ENCODE data around the gene RWDD3.

RWDD3 gene

DNA sequence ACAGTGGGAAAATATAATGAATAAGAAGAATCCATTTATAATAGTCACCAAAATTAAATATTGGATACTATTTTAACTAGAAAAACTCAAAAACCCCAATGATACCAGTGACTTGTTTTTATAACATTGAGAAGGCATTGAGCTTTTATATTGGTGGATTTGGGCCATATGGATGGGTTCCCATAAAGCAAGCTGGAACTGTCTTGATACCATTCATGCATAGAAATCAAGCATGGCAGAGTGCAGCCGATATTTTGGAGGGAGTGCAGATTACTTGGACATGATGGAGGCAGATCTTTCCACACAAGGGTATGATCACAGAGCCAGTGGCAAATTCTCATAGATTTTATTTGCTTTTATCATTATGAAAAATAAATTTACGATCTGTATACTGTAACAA is 3.8 kb upstream of the RWDD3 start:
- DNase-seq (ENCODE audit: low read depth) = no peak

DNA sequence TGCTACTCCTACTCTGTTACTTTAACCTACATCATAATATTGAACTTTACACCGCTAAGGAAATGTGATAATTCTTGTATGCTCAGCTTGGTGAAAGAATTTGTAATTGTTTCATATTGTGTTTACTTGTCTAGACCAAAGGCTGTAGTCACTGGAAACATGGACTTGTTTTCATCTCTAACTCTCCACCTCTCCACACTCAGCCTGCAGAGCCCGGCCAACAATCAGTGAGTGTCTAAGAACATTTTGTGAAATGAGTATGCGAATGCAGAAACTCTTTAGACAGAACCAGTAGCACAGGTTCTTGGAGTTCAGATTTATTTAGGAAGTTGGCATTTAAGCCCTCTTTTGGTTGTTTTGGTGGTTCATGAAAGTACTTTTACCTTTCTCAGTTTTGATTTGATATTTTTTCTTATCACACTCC is 3.2 kb upstream of the RWDD3 start:
- DNase-seq (ENCODE audit: low read depth) = no peak

DNA sequence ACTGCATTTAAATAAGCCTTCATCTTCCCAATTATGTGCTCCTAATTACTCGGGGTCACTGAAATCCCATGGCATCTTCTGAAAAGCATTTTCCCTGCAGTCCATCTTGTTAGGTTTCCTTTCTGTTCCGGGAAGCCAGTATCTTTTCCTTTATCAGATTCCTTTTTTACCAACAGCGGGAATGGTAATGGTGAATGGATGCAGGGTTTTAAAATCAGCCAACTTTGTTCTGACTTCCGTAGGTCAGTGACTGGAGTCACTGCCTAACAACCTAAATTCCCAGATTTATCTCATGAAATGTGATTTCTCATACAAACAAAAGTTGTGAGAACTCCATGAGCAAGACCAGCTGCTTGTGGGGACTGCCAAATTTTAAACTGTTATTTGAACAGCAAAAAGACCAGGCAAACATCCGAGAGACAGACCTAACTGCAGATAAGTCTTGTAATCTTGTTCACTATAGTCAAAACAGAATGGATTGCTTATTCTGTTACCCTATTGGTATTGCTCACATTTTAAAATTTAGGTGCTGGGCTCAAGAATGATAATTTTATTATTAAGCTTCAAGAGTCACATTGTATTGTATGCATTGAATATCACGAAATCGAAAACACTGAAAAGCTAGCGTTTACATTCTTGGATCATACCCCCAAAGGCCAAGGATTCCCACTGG is 1.2 kb upstream of the RWDD3 start:
- DNase-seq (ENCODE audit: low read depth) = no peak

DNA sequence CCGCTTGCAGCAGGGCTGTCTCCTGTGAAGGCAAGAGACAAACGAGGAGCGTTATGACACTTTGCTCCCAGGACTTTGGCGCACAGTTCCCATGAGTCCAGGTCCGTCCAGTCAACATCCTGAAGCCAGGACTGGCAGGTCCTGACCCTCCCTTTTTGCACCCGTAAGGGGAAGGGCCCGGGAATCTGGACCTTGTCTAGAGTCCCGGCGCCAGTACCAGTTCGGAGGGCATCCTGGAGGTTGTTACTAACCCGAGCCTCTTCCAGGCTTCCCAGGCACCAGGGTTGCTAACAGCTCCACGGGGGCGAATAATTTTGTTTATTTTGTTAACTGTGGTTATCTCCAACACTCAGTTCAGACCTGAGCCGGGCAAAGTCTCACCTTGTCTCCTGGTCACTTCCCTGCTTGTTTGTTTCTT is 682 bp upstream of the RWDD3 start:
- DNase-seq (ENCODE audit: low read depth) = peak; percentile 28

DNA sequence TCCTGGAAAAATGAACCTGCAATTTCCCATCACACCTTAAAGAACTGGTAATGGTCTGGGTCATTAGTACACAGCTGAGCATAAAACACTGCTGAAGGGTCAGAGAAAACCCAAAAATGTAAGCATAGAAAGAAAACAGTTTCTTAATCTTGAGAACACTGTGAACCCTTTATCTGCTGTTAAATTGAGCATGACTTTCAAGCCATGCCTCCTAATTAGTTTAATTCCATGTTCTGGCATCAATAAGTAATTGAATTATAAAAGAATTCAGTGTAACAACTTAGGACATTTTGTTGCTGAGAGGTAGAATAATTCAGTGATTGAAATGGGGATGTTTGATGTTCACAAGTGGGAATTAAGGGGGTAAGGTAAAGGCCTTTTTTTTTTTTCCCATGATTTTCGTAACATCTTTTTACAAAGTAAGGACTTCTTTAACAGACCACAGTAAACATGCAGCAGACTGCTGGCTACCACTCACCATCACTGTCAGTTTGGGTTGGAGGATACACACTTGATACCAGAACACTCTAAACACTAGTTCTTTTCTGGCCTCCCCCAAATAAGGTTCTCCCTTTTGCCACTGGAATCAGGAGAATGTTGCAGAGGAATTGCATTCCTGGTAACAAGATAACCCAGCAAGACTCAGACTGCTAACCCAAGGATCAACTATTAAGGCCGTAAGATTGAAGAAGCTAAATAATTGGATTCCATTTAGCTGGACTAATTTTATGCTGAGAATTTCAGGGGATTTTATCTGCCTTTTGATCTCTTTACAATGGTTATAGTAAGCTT is 3.0 kb downstream of the RWDD3 start:
- DNase-seq (ENCODE audit: low read depth) = peak; percentile 24

DNA sequence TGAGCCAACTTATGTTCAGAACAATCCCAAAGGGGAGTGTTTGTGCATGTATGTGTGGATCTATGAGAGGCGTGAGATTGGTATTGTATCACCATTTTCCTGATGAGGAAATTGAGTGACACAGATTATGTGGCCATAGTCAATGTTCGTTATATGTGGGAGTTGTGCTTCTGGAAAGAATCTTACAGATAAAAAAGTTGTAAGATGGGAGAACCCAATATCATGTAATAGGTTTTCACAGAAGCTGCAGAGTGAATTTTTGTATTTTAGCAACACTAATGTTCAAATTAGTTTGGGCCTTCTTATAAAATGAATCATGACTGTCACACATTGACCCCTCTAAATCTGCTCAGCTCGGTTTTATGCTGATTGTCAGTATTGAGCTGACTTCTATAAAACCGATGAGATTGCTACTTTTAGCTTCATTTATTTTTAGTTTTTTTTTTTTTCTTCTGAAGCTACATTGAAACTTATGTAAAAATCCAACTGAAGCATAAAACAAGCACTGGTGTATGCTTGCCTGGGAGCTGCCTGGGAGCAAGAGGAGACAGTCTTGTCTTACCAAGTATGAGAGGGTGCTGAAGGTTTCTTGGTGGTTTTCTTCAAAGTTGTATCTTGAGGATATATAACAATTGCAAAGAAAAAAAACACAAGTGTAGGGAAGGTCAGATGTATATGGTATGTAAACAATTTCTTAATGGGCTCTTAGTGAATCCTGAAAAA is 4.1 kb downstream of the RWDD3 start:
- no peak for DNase-seq (ENCODE audit: low read depth)

DNA sequence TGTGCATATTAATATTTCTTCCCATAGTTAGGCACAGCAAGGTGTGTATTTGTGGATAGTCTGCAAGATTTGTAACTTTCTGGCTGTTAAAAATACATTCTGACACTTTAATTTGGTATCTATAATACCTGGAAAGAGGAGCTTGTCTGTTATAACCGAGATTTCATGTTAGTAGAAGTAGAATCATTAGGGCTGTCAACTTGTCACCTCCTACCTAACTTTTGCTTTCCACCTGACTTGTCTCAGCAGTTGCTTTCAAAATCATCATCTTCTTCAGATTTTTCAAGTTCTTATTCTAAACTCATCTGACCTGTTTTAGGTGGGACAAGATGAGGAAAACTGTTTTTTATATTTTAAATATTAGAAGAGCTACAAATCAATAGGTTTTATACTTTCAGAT is 11.0 kb downstream of the RWDD3 start:
- DNase-seq (ENCODE audit: low read depth) = no peak

DNA sequence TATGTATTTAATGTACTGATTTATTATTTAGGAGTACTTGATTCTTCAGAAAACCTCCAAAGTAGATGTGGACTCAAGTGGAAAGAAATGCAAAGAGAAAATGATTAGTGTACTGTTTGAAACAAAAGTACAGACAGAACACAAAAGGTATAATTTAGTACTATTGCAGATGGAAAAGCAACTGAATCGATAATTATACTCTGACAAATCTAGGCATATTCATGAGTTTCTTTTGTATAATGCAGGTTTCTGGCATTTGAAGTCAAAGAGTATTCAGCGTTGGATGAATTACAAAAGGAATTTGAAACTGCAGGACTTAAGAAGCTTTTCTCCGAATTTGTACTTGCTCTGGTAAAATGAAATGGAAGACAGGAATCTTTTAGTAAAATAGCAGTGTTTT is 12.5 kb downstream of the RWDD3 start:
- no peak for DNase-seq (ENCODE audit: low read depth)

DNA sequence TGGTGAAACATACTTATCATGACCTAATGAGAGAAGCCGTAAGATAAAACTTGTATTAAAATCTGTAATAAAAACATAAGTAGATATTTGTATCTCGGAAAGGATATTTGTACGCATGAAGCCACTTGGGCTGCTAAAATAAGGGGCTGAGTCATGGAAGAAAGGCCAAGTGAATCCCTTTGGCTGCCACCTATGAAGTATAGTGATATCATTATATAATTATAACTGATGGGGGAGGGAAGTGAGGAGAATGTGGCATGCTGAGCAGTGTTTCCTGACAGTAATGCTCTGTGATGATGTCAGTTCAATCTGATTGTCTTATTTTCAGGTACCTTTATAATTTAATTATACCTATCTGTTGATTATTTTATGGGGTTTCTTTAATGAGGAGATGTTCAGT is 13.6 kb downstream of the RWDD3 start:
- no peak for DNase-seq (ENCODE audit: low read depth)

DNA sequence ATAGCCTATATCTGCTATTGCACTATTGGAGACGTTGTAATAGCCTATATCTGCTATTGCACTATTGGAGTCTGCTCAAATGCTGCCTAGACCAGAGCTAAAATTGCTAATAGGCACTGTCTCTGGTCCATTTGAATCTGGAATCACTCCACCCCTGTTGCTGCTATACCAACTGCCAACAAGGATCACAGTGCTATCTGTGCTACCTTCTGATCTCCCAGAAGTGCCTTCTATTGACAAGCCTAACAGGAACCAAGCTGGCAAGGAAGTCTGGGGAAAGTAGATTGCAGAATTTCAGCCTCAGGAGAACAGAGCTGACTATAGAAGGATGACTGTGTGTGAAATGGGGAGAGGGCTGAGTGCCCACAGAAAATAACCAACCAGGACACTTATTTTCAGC is 15.9 kb downstream of the RWDD3 start:
- DNase-seq (ENCODE audit: low read depth) = no peak

DNA sequence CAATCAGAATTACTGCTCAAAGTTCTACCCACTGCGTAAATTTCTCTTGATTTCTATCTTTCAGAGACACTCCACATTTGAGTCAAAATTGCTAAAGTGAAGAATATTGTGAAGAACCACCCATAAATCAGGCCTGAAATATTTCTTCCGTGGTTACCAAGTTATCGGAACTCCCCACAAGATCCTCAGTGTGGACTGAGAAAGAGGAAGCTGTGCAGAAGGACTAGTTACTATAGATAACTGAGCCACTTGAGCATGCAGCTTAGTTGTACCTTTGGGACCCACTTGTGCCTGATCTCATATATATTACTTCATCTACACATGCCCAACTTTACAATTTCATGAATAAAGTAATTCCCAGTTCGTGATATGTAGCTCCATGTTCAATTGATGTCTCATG is 18.4 kb downstream of the RWDD3 start:
- no peak for DNase-seq (ENCODE audit: low read depth)

DNA sequence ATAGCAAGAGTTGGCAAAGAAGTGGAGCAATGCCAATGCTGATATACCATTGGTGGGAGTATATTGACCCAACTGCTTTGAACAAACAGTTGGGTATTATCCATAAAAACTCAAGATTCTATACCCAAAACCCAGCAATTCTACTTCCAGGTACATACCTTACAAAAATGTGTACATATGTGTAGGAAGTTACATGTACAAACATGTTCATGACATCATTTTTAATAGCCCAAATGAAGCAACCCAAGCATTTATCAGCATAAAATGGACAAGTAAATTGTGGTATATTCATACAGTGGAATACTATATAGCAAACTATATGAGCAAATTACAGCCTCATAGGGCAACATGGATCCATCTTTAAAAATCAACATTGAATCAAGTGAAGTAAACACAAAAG is 20.9 kb downstream of the RWDD3 start:
- no peak for DNase-seq (ENCODE audit: low read depth)

DNA sequence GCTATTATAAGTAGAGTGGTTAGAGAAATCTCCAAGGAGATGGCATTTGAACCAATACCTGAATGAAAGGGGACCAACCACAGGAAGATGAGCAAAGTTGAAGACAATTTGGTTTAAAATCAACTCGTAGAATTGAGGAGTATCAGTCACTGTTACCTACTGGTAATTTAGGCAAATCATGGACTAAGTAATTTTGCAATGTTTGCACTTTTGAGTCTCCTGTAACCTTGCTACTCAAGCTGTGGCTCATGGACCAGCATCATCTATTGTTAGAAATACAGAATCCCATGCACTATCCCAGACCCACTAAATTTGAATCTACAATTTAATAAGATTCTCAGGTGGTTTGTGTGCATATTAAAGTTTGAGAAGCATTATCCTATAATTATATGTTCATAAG is 21.8 kb downstream of the RWDD3 start:
- DNase-seq (ENCODE audit: low read depth) = no peak

DNA sequence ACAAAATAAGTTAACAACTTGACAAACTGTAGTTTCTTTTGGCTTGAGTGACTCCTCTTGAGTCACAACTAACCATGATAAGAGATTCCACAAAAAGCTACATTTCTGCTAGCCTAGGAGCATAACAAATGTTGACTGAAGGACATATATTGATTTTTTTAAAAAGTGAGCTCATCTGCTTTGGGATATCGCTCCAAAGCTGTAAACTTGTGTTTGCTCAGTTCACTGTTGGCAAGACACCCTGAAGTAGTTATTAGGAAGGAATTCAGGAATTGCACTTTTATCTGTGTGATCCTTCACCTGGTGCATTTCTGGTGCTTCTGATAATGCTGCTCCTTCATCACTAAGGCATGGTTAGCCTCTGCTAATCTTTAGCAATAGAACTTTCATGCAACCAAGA is 23.7 kb downstream of the RWDD3 start:
- DNase-seq (ENCODE audit: low read depth) = peak; percentile 9

DNA sequence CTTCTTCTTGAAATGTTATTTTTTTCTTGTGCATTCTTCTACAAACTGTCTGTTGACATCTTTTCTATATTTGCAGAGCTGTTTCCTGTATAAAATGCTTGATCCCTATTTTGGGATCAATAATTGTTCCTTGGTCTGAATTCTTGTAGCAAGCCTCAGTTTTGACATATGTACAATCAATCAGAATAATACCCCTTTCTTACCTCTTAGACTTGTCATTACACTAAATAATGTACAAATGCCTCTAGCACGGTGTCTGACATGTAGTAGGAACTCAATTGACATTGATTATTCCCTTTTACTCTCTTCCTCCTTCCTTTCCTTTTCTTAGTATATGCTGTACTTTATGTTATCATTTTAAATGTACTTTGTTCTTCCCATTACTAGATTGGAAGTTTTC is 25.2 kb downstream of the RWDD3 start:
- no peak for DNase-seq (ENCODE audit: low read depth)

DNA sequence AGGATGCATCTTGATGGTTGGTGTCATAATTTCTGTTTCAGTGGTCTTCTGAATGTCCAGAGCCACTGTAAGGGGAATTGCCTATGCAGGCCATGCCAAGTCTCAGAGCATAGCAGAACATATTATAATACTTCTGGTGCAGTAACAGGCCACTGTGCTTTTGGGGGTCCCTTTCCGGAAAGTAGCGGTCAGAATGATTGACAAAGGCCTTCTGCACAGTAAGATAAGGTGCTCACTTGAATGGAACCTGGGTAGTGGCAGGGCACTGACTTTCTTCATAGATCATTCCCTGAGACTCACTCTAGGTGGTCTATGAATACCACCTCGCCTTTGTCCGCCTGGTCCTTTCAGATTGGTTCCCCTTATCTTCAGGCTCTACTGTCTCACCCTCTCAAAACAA is 28.9 kb downstream of the RWDD3 start:
- DNase-seq (ENCODE audit: low read depth) = no peak

DNA sequence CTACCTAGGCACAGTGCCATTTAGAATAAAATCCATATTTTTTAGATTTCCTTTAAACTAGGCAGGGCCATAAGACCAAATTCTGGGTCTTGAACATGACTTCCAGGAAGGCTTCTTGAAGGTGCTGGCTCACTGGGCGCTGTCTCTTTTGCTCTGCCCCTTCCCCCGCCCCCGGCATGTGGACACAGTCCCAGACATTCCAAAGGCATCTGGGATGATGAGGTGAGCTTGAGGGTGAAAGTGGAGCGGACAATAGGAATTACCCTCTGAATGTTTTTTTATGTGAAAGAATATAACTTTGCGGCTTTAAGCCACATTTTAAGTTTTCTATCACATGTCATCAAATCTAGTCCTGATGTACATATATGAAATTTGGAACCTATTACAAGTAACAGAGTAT is 29.4 kb downstream of the RWDD3 start:
- DNase-seq (ENCODE audit: low read depth) = no peak

DNA sequence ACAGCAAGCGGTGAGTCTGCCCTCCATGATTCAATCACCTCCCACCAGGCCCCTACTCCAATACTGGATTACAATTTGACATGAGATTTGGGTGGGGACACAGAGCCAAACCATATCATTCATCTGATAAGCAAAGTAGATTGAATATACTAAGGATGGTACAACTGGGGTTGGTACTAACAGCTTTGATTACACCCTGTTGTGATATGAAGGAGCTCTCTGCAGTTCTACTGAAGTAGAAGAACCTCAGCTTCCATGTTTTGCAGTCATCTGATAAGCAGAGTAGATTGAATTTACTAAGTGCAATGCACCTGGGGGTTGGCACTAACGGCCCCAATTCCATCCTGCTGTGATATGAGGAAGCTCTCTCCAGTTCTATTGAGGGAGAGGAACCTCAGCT is 31.1 kb downstream of the RWDD3 start:
- DNase-seq (ENCODE audit: low read depth) = no peak

DNA sequence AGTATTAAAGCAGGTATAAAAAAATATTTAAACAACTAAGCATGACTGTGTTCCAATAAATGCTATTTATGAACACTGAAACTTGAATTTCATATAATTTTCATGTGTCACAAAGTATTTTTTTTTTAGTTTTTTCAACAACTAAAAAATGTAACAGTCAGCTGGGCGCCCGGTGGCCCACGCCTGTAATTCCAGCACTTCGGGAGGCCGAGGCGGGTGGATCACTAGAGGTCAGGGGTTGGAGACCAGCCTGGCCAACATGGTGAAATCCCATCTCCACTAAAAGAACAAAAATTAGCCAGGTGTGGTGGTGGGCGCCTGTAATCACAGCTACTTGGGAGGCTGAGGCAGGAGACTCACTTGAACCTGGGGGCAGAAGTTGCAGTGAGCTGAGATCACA is 42.4 kb downstream of the RWDD3 start:
- no peak for DNase-seq (ENCODE audit: low read depth)

DNA sequence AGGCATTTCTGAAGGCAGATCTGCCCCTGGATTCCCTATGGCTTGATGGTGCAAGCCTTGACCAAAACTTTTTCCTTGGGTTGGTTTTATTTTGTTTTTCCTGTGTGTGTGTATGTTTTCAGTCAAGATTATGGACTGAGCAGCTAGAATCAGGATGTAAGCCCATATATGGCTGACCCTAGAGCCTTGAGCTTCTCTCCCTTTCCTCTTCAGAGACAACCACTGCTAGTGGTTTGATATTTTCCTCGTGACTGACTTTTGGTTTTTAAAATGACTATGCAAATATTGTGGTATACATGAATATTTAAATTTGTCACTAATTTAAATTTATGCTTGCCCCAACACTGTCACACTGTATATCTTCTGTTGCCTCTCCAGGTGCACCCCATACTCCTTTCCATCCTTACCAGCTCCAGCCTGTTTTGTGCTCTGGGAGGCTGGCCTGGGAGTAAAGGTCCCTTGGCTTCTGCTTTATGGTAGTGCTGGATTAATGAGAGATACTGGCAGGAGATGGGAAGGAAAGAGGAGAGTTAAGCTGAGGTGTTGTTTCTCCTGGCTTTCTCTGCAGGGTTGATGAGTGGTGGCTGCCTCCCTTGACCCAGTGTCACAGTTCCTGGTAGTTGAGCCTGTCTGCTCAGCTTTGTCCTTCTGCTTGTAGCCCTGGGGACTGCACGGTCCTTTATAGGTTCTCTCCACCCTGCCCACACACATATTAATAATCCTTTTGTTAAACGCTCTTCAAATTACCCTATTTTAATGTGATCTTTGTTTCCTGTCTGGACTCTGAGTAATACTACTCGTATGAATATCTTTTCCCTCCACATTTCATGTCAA is 44.4 kb downstream of the RWDD3 start:
- DNase-seq (ENCODE audit: low read depth) = no peak

DNA sequence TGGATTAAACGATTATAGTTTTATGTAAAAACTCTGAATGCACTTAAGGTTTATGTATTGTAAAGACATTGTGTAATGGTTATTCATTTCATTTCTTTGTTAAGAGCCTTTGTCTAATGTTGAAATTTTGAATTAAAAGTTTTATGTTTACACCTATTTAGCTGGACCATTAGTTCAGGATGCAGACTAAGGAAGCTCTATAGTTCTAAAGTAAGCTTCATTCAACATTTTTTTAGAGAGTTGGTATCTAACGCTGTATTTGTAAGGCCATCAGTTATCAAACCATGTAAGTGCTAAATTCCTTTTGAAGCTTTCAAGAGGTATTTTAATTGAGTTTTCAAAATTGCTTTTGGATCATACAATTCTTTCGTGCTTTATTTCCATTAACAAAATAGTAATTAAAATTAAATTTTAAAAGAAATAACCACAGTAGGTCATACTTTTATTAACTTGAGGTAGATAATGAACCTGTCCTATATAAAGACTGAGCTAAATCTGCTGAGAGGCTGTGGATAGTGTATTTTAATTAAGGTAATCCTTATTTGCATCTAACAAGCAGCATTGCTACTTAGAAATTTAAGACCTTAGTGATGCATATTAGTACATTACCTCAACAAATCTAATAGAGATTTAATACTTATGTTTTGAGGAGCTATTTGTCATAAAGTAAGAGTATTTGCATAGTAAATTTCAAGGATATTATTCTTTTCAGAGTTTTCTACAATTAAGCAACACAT is 47.9 kb downstream of the RWDD3 start:
- no peak for DNase-seq (ENCODE audit: low read depth)

DNA sequence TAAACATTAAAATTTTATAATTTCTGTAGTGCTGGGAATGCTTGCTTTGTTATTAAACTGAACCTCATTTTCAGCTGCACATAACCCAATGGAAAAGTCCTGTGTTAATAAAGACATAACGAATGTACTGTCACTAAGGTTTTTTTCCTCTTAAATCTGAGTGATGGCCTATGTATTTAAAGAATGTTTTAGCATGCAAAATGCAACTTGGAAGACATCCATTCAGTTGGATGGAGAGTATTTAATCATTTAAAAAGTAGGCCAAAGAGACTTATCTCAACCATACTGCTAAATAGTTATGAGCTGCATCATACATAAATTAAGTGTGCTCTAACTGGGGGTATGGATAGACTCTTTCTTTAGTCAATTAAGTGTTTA is 48.5 kb downstream of the RWDD3 start:
- DNase-seq (ENCODE audit: low read depth) = no peak

All from iris pigment epithelial cell (primary cell).